DND-41 (cell line): ENCODE data around the gene PC.

Experiments
- ATAC-seq: fragments of 200-7000 bp; cut with Tn5 transposase; 3 replicates; pipeline ENCODE4 v1.9.1; 2021; ENCODE audit warnings: low read depth; ENCODE audit not compliant: insufficient read depth
- DNase-seq: peaks from one replicate; pipeline ENCODE4 v3.0.0-alpha.2; 2020
- H2AFZ ChIP-seq: 2 replicates; pipeline ENCODE4 v1.6.0; 2012; ENCODE audit warnings: low read depth, low read length
- H3K27ac ChIP-seq: 2 replicates; pipeline ENCODE4 v1.5.1; 2012; ENCODE audit warnings: low read length, inconsistent platforms
- H3K27me3 ChIP-seq: fragments of 200-600 bp; sonication (generic); 2 replicates; pipeline ENCODE4 v1.6.0; 2012; ENCODE audit warnings: low read length, mild to moderate bottlenecking, inconsistent platforms; ENCODE audit not compliant: insufficient read depth, poor library complexity
- H3K36me3 ChIP-seq: 2 replicates; pipeline ENCODE4 v1.5.1; 2012; ENCODE audit warnings: low read length, inconsistent platforms; ENCODE audit not compliant: insufficient read depth
- H3K4me1 ChIP-seq: 2 replicates; pipeline ENCODE4 v1.5.1; 2012; ENCODE audit warnings: mild to moderate bottlenecking, low read length; ENCODE audit not compliant: insufficient read depth
- H3K4me2 ChIP-seq: 2 replicates; pipeline ENCODE4 v1.6.0; 2012; ENCODE audit warnings: mild to moderate bottlenecking, moderate library complexity, low read length, inconsistent platforms; ENCODE audit not compliant: insufficient read depth
- H3K4me3 ChIP-seq, 2 experiments: fragments of 200-600 bp in 1 of 2; shearing (Covaris generic) in 1 of 2; 2 replicates each; pipeline ENCODE4 v1.5.1; 2012 to 2016; ENCODE audit warnings: inconsistent platforms in 2 of 2, low read length in 2 of 2, mild to moderate bottlenecking in 2 of 2, low read depth in 1 of 2, moderate library complexity in 1 of 2
- H3K79me2 ChIP-seq: 2 replicates; pipeline ENCODE4 v1.6.0; 2012; ENCODE audit warnings: low read length, inconsistent platforms; ENCODE audit not compliant: insufficient read depth
- H3K9ac ChIP-seq: 2 replicates; pipeline ENCODE4 v1.6.0; 2012; ENCODE audit warnings: low read depth, mild to moderate bottlenecking, inconsistent platforms, low read length, moderate library complexity
- H3K9me3 ChIP-seq: 2 replicates; pipeline ENCODE4 v1.5.1; 2012; ENCODE audit warnings: low read length, moderate library complexity, mild to moderate bottlenecking, inconsistent platforms; ENCODE audit not compliant: insufficient read depth, severe bottlenecking
- H4K20me1 ChIP-seq: 2 replicates; pipeline ENCODE4 v1.6.0; 2012; ENCODE audit warnings: low read length; ENCODE audit not compliant: insufficient read depth
- CTCF ChIP-seq: IDR thresholded peaks from 2 replicates; pipeline ENCODE4 v1.5.1; 2012; ENCODE audit warnings: borderline replicate concordance, low read length, moderate library complexity, mild to moderate bottlenecking; ENCODE audit not compliant: poor library complexity, severe bottlenecking; ENCODE audit errors: extremely low read depth
- EZH2 ChIP-seq: IDR thresholded peaks from 3 replicates; pipeline ENCODE4 v1.6.1; 2012; ENCODE audit warnings: borderline replicate concordance, low read depth, mild to moderate bottlenecking, moderate library complexity, low read length, inconsistent platforms; ENCODE audit not compliant: severe bottlenecking

PC gene

DNA sequence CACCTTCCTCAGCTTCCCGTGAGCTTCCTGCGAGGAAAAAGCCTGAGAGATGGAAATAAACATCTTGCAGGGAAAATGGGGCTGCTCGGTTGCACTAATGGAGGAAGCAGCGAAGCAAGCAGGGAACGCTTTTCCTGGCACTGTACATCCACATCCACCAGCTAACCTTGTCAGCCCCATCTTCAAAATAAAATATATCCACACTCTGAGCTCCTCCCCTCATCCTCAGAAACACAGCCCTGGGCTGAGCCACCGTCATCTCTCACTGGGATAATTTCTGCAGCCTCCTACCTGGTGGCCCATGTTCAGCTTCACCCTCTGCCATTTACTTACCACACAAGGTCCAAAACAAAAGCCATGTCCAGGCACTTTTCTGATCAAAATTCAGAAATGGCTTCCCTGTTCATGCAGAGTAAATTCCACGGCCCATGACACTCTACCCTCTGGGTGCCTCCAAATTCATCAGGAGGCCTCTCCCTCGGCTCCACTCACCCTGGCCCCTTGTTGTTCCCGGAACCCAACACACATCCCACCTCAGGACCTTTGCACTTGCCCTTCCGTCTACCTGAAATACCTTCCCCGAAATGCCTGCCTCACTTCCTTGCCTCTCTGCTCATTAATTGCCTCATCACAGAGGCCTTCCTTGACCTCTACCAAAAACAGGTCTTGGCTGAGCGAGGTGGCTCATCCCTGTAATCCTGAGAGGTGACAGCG is 29.9 kb upstream of the PC start:
- Histone ChIP-seq H4K20me1 (no peaks in the 10 kb centered on the region), H3K27me3 (peaks cover 3% of the 10 kb centered on the region), H3K36me3 (no peaks in the 10 kb centered on the region), H3K9me3 (no peaks in the 10 kb centered on the region), H3K4me2 (no peak overlapping the region), H3K9ac (no peak overlapping the region), H3K27ac (no peak overlapping the region), H2AFZ (no peak overlapping the region), H3K79me2 (no peaks in the 10 kb centered on the region), H3K4me3 (no peak overlapping the region), H3K4me1 (no peaks in the 10 kb centered on the region)
- ATAC-seq (no peak), DNase-seq (no peak)
- TF ChIP-seq EZH2 (no peak), CTCF (no peak)

GRCh38 chr11:66987158-66987620 is 29.0 kb upstream of the PC start:
- Histone ChIP-seq H3K4me1 (peaks cover 6% of the 10 kb centered on the region), H3K9me3 (no peaks in the 10 kb centered on the region), H2AFZ (no peak overlapping the region), H3K4me2 (no peak overlapping the region), H3K27ac (no peak overlapping the region), H3K27me3 (peaks cover 3% of the 10 kb centered on the region), H3K36me3 (no peaks in the 10 kb centered on the region), H3K9ac (no peak overlapping the region), H3K79me2 (no peaks in the 10 kb centered on the region), H3K4me3 (no peak overlapping the region), H4K20me1 (peaks cover 3% of the 10 kb centered on the region; the same call in 1 of the 2 replicates)
- no peak for TF ChIP-seq EZH2
- no peak for TF ChIP-seq CTCF
- ATAC-seq (no peak), DNase-seq (no peak)

GRCh38 chr11:66986178-66986545 is 28.0 kb upstream of the PC start:
- H3K27ac ChIP-seq = no peak overlapping the region
- no peak overlapping the region for H3K4me3 ChIP-seq
- DNase-seq = no peak
- ATAC-seq = no peak
- no peak overlapping the region for H2AFZ ChIP-seq
- peaks cover 3% of the 10 kb centered on the region for H3K27me3 ChIP-seq
- no peak overlapping the region for H3K4me2 ChIP-seq
- TF ChIP-seq CTCF (no peak), EZH2 (no peak)
- H3K36me3 ChIP-seq = no peaks in the 10 kb centered on the region
- peaks cover 16% of the 10 kb centered on the region for H3K4me1 ChIP-seq
- H3K9ac ChIP-seq = no peak overlapping the region
- no peaks in the 10 kb centered on the region for H3K79me2 ChIP-seq
- H4K20me1 ChIP-seq = peaks cover 3% of the 10 kb centered on the region; the same call in 1 of the 2 replicates
- no peaks in the 10 kb centered on the region for H3K9me3 ChIP-seq
